ENCODE data around the gene POC1A.

DNA sequence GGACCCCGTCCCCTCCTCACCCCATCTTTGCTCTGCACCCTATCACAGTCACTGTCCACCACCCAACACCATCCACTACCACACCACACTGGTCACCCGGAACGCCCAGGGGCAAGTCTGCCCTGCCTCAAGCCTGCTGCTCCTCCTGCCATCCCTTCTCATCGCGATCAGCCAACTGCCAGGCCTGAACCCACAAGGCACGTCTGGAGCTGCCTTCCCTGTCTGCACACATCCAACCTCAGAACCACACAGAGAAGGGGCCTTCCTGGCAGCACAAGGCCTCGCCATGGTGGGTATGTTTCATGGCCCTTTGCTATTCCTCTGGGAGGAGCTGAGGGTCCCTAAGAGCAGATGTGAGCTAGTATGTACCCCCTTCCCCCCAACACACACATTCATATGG lies 94.4 kb downstream of the POC1A start:
- no peak for TF ChIP-seq CTCF (IDR thresholded peaks at IDR 0.05; ENCODE audit: insufficient read depth, low read depth, low read length)
- no peak for TF ChIP-seq EZH2 (IDR thresholded peaks at IDR 0.05; ENCODE audit: insufficient read depth, low read length)
